OCI-LY7 (cell line): ENCODE data around the gene MTX2.

ENCODE experiments used
- CTCF ChIP-seq: fragments of 200-600 bp; sonication (generic); conservative IDR thresholded peaks from 2 replicates; pipeline ENCODE4 v1.5.1; 2014; ENCODE audit warnings: mild to moderate bottlenecking, antibody characterized with exemption, low read length, moderate library complexity, mixed read lengths
- EZH2phosphoT487 ChIP-seq: fragments of 200-600 bp; sonication (generic); IDR thresholded peaks from 2 replicates; pipeline ENCODE4 v1.6.1; 2018; ENCODE audit warnings: low read depth, borderline replicate concordance, mild to moderate bottlenecking, mixed run types, antibody characterized with exemption, low read length, moderate library complexity, mixed read lengths

DNA sequence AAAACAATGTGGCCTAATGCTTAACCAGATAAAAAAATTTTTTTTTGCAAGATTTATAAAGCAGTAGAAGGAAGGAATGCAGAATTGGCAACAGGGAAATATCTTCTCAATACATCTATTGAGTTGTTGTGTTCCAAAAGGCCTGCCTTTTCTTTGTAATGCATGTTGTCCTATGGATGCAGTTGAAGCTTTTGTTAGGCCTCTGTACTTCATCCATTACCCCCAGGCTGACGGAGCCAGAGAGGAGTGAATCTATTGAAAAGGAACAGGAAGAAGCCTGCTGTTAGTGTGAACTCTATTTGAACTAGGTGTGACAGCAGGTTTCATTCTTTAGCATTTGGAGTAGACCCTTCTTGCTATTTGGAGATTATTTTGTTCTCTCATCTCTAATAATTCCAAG is 56.5 kb downstream of the MTX2 start:
- TF ChIP-seq CTCF (no peak), EZH2phosphoT487 (no peak)
